ENCODE data around the gene MOV10. TPM values are rescaled to one million over a fixed set of nuclear protein-coding genes. Genes with fewer than 3 reads are reported as not detected.

The MOV10 gene
- total and polyA plus RNA-seq, 2 of the 13 experiments (the other 11 are each of a cell fraction or from before 2014, with no cell fraction given) = 56.4 to 58.2 TPM

- TF ChIP-seq ZNF510 (CRISPR knock-in tag; IDR thresholded peaks at IDR 0.05; ENCODE audit: low read depth) (no peak), ZNF407 (CRISPR knock-in tag; IDR thresholded peaks at IDR 0.05; ENCODE audit: not compliant biosample characterization) (no peak), REST (IDR thresholded peaks at IDR 0.05; ENCODE audit: borderline replicate concordance in 1 of 2, low read depth in 1 of 2, low read length in 2 of 2) (no peak), ZNF709 (CRISPR knock-in tag; IDR thresholded peaks at IDR 0.05) (peak; percentile 58; the same call in 1 of the 2 replicates), KLF12 (CRISPR knock-in tag; IDR thresholded peaks at IDR 0.05; ENCODE audit: borderline replicate concordance) (no peak), E2F5 (CRISPR knock-in tag; conservative IDR thresholded peaks at IDR 0.05) (no peak; the same call in 1 of the 2 replicates), EP300 (IDR thresholded peaks at IDR 0.05; ENCODE audit: low read depth in 2 of 2, low read length in 2 of 2) (no peak), EP300 (CRISPR knock-in tag; IDR thresholded peaks at IDR 0.05; ENCODE audit: borderline replicate concordance) (no peak), PAXIP1 (CRISPR knock-in tag; conservative IDR thresholded peaks at IDR 0.05) (0 out of 2 replicates have a peak, but pooled peaks have one; percentile 0), KLF13 (CRISPR knock-in tag; IDR thresholded peaks at IDR 0.05) (no peak), MAF1 (CRISPR knock-in tag; IDR thresholded peaks at IDR 0.05; ENCODE audit: borderline replicate concordance) (no peak)
Observed at GRCh38 chr1:112706505-112707220, 32.2 kb downstream of the MOV10 start, which contains the start of gene RHOC (continued).
